ENCODE data around the gene GPR89B. TPM values are rescaled to one million over a fixed set of nuclear protein-coding genes. Genes with fewer than 3 reads are reported as not detected.

GPR89B gene
- total and polyA plus RNA-seq, 2 donors (not counting 3 experiments of a cell fraction or from before 2014, with no cell fraction given): 9.8 to 20.0 TPM

- Histone ChIP-seq H3K36me3 (ENCODE audit: control insufficient read depth in 2 of 2, extremely low read depth in 1 of 2, insufficient read depth in 2 of 2, low read length in 2 of 2) (no peaks in the 10 kb centered on the region), H3K79me2 (ENCODE audit: control insufficient read depth, insufficient read depth, low read length) (no peaks in the 10 kb centered on the region), H3K27ac (ENCODE audit: insufficient read depth, low read depth, low read length) (no peak overlapping the region), H3K4me1 (ENCODE audit: control insufficient read depth, extremely low read depth, insufficient read depth, low read length) (peaks cover 25% of the 10 kb centered on the region), H3K9me3 (replicated peaks; ENCODE audit: control insufficient read depth, insufficient read depth, low read length) (no peaks in the 10 kb centered on the region), H3K27me3 (ENCODE audit: control insufficient read depth in 2 of 2, insufficient read depth in 2 of 2, low read length in 2 of 2) (no peaks in the 10 kb centered on the region), H3K4me3 (replicated peaks in 1 of 3; ENCODE audit: insufficient read depth in 1 of 3, low read depth in 1 of 3, low read length in 3 of 3) (no peak overlapping the region), H3K9me1 (replicated peaks; ENCODE audit: control insufficient read depth, extremely low read depth, insufficient read depth, low read length) (no peaks in the 10 kb centered on the region), H3K9ac (replicated peaks; ENCODE audit: extremely low read depth, insufficient read depth, low read length) (no peak overlapping the region), H2AFZ (ENCODE audit: low read depth, low read length) (no peak overlapping the region), H4K20me1 (replicated peaks; ENCODE audit: control insufficient read depth, extremely low read depth, insufficient read depth, low read length) (no peaks in the 10 kb centered on the region), H3K4me2 (ENCODE audit: insufficient read depth, low read length) (peak overlapping the region; percentile 60)
- BruUV-seq (replicated peaks): no TSS peak
- intact Hi-C loops (cut with micrococcal nuclease): no loop called here
- dilution Hi-C loops (cut with MboI; ENCODE audit: extremely low pct_ligation_motif_present, low sequenced_read_pairs): no loop called here
- TF ChIP-seq JUN (IDR thresholded peaks at IDR 0.05; ENCODE audit: borderline replicate concordance, insufficient read depth, insufficient read length, low read depth) (peak; percentile 19), EZH2 (IDR thresholded peaks at IDR 0.05; ENCODE audit: borderline replicate concordance, low read depth, low read length, severe bottlenecking) (no peak), FOS (IDR thresholded peaks at IDR 0.05; ENCODE audit: borderline replicate concordance, insufficient read depth, low read length) (peak; percentile 67)
- DNase-seq (ENCODE audit: low read depth, low spot score) (peak; percentile 48), FAIRE-seq (no peak)
- ChIA-PET POLR2A (no interaction called here), CTCF (interaction anchor here (0.8 to 2.0 kb wide), 4 partner anchors 10 to 181 kb away, joined by 3 to 9 read pairs (median 4); no protein-coding TSS in a partner anchor)
Measured at GRCh38 chr1:147882535-147882934, 45.7 kb upstream of the GPR89B start.

GRCh38 chr1:147890177-147890790 lies 37.9 kb upstream of the GPR89B start:
- intact Hi-C loops (cut with micrococcal nuclease) (loop anchor here (1.0 kb wide), 4 partner anchors 49 to 190 kb away; no protein-coding TSS in a partner anchor), dilution Hi-C loops (cut with MboI; ENCODE audit: extremely low pct_ligation_motif_present, low sequenced_read_pairs) (no loop called here)
- Histone ChIP-seq H3K79me2 (ENCODE audit: control insufficient read depth, insufficient read depth, low read length) (no peaks in the 10 kb centered on the region), H3K9ac (replicated peaks; ENCODE audit: extremely low read depth, insufficient read depth, low read length) (no peak overlapping the region), H3K36me3 (ENCODE audit: control insufficient read depth in 2 of 2, extremely low read depth in 1 of 2, insufficient read depth in 2 of 2, low read length in 2 of 2) (no peaks in the 10 kb centered on the region), H3K4me2 (ENCODE audit: insufficient read depth, low read length) (no peak overlapping the region), H3K27me3 (ENCODE audit: control insufficient read depth in 2 of 2, insufficient read depth in 2 of 2, low read length in 2 of 2) (no peaks in the 10 kb centered on the region), H2AFZ (ENCODE audit: low read depth, low read length) (no peak overlapping the region), H3K9me3 (replicated peaks; ENCODE audit: control insufficient read depth, insufficient read depth, low read length) (no peaks in the 10 kb centered on the region), H3K4me3 (replicated peaks in 1 of 3; ENCODE audit: insufficient read depth in 1 of 3, low read depth in 1 of 3, low read length in 3 of 3) (no peak overlapping the region), H3K27ac (ENCODE audit: insufficient read depth, low read depth, low read length) (no peak overlapping the region), H3K9me1 (replicated peaks; ENCODE audit: control insufficient read depth, extremely low read depth, insufficient read depth, low read length) (no peaks in the 10 kb centered on the region), H3K4me1 (ENCODE audit: control insufficient read depth, extremely low read depth, insufficient read depth, low read length) (no peaks in the 10 kb centered on the region), H4K20me1 (replicated peaks; ENCODE audit: control insufficient read depth, extremely low read depth, insufficient read depth, low read length) (no peaks in the 10 kb centered on the region)
- CTCF ChIA-PET: interaction anchor here (0.7 to 6.3 kb wide), 27 partner anchors 11 to 616 kb away, joined by 3 to 273 read pairs (median 4); partner anchors contain the start of genes ACP6 and GJA8
- no TSS peak for BruUV-seq (replicated peaks)
- DNase-seq (ENCODE audit: low read depth, low spot score): peak; percentile 78
- POLR2A ChIA-PET: no interaction called here
- peak; percentile 76 for FAIRE-seq
- no peak for TF ChIP-seq POLR2A (IDR thresholded peaks at IDR 0.05; ENCODE audit: low read depth, low read length)
- TF ChIP-seq MYC (IDR thresholded peaks at IDR 0.05; ENCODE audit: low read depth, low read length): no peak
- TF ChIP-seq CTCF (IDR thresholded peaks at IDR 0.05; ENCODE audit: extremely low read depth in 1 of 2, insufficient read depth in 1 of 2, low read depth in 1 of 2, low read length in 2 of 2): peak; percentile 86 to 89

Data from endothelial cell of umbilical vein (primary cell).